GM23338 (cell line): ENCODE measurements around the gene KLHL12. TPM values are rescaled to one million over a fixed set of nuclear protein-coding genes. Genes with fewer than 3 reads are reported as not detected.

Experiments used
- ATAC-seq: fragments of 200-7000 bp; cut with Tn5 transposase; 3 replicates; pipeline ENCODE4 v1.9.1; 2020
- DNase-seq: peaks from one replicate; pipeline ENCODE4 v3.0.0-alpha.2; 2015; ENCODE audit warnings: low spot score
- H2AFZ ChIP-seq: fragments of 200-600 bp; sonication (generic); 2 replicates; pipeline ENCODE4 v1.8.0; 2016; ENCODE audit warnings: antibody characterized with exemption, mild to moderate bottlenecking, moderate library complexity
- H3F3A ChIP-seq: fragments of 200-600 bp; sonication (generic); replicated peaks from 2 replicates; pipeline ENCODE4 v1.8.0; 2017; ENCODE audit warnings: antibody characterized with exemption, mixed run types, low read depth
- H3K27ac ChIP-seq: fragments of 200-600 bp; sonication (generic); 2 replicates; pipeline ENCODE4 v1.6.1; 2016; ENCODE audit warnings: low read depth
- H3K27me3 ChIP-seq: fragments of 200-600 bp; sonication (generic); 2 replicates; pipeline ENCODE4 v1.8.0; 2016; ENCODE audit warnings: mild to moderate bottlenecking, mixed run types, moderate library complexity; ENCODE audit not compliant: insufficient read depth
- H3K36me3 ChIP-seq: fragments of 200-600 bp; sonication (generic); 2 replicates; pipeline ENCODE4 v1.8.0; 2016; ENCODE audit warnings: mild to moderate bottlenecking; ENCODE audit not compliant: insufficient read depth
- H3K4me1 ChIP-seq: fragments of 200-600 bp; sonication (generic); 2 replicates; pipeline ENCODE4 v1.8.0; 2016; ENCODE audit warnings: mild to moderate bottlenecking, moderate library complexity; ENCODE audit not compliant: insufficient read depth
- H3K4me2 ChIP-seq: fragments of 200-600 bp; sonication (generic); 2 replicates; pipeline ENCODE4 v1.7.1; 2017; ENCODE audit warnings: mixed run types
- H3K4me3 ChIP-seq: fragments of 200-600 bp; sonication (generic); 2 replicates; pipeline ENCODE4 v1.6.1; 2016; ENCODE audit warnings: mixed run types
- H3K79me2 ChIP-seq: fragments of 200-600 bp; sonication (generic); replicated peaks from 2 replicates; pipeline ENCODE4 v1.8.0; 2017; ENCODE audit warnings: mild to moderate bottlenecking; ENCODE audit not compliant: insufficient read depth
- H3K9me2 ChIP-seq: fragments of 200-600 bp; sonication (generic); 2 replicates; pipeline ENCODE4 v1.8.0; 2017; ENCODE audit not compliant: insufficient read depth
- H4K20me1 ChIP-seq: fragments of 200-600 bp; sonication (generic); replicated peaks from 2 replicates; pipeline ENCODE4 v1.8.0; 2017; ENCODE audit warnings: mild to moderate bottlenecking; ENCODE audit not compliant: insufficient read depth
- H3K27ac Mint-ChIP-seq: 2 replicates; pipeline ENCODE4 v1.8.0; 2020; ENCODE audit warnings: inconsistent platforms, mild to moderate bottlenecking, moderate library complexity, mixed read lengths
- H3K27me3 Mint-ChIP-seq: 3 replicates; pipeline ENCODE4 v1.8.0; 2022; ENCODE audit warnings: low read depth, mild to moderate bottlenecking, moderate library complexity, mixed read lengths, inconsistent platforms; ENCODE audit not compliant: insufficient read depth, poor library complexity
- H3K36me3 Mint-ChIP-seq: 3 replicates; pipeline ENCODE4 v1.8.0; 2021; ENCODE audit warnings: low read depth, mild to moderate bottlenecking, inconsistent platforms, moderate library complexity, mixed read lengths
- H3K4me1 Mint-ChIP-seq: 3 replicates; pipeline ENCODE4 v1.8.0; 2020; ENCODE audit warnings: mild to moderate bottlenecking, inconsistent platforms, mixed read lengths
- H3K4me3 Mint-ChIP-seq: 3 replicates; pipeline ENCODE4 v1.8.0; 2021; ENCODE audit warnings: moderate library complexity, mild to moderate bottlenecking, inconsistent platforms, mixed read lengths
- H3K9me3 Mint-ChIP-seq: 3 replicates; pipeline ENCODE4 v1.8.0; 2020; ENCODE audit warnings: moderate library complexity, mild to moderate bottlenecking, inconsistent platforms, mixed read lengths
- ETS1 ChIP-seq: IDR thresholded peaks from 2 replicates; pipeline ENCODE4 v1.6.1; 2016; ENCODE audit warnings: antibody characterized with exemption
- EZH2 ChIP-seq: fragments of 200-600 bp; sonication (generic); IDR thresholded peaks from one replicate; pipeline ENCODE4 v1.8.0; 2017; ENCODE audit warnings: antibody characterized with exemption, mild to moderate bottlenecking, low read depth; ENCODE audit not compliant: unreplicated experiment
- EZH2phosphoT487 ChIP-seq: fragments of 200-600 bp; sonication (generic); IDR thresholded peaks from one replicate; pipeline ENCODE4 v1.8.1; 2018; ENCODE audit warnings: antibody characterized with exemption; ENCODE audit not compliant: unreplicated experiment
- JUNB ChIP-seq: IDR thresholded peaks from one replicate; pipeline ENCODE4 v1.6.1; 2016; ENCODE audit warnings: antibody characterized with exemption; ENCODE audit not compliant: unreplicated experiment
- ZNF114 ChIP-seq: fragments of 250-450 bp; sonication (Bioruptor Pico); IDR thresholded peaks from 2 replicates; pipeline ENCODE4 v1.5.0; 2020; ENCODE audit warnings: mild to moderate bottlenecking, moderate library complexity
- ZNF331 ChIP-seq: fragments of 250-450 bp; sonication (Bioruptor Pico); IDR thresholded peaks from 2 replicates; pipeline ENCODE4 v1.5.0; 2020; ENCODE audit warnings: low read depth, mild to moderate bottlenecking, moderate library complexity
- ZNF462 ChIP-seq: fragments of 250-450 bp; sonication (Bioruptor Pico); IDR thresholded peaks from 2 replicates; pipeline ENCODE4 v1.5.0; 2020; ENCODE audit warnings: mild to moderate bottlenecking, moderate library complexity
- polyA plus RNA-seq: library from polyadenylated mRNA; unstranded; fragments of >200 nt; fragmentation: Nextera tagmentation; extraction: Ambion mirVana; gene quantifications from 2 replicates; pipeline ENCODE4 v1.2.1, GENCODE V29; 2016
- total RNA-seq: library from RNA; depleted of rRNA; stranded (reverse); fragments of >200 nt; shearing (Covaris generic); gene quantifications from 2 replicates; pipeline ENCODE4 v1.2.3, GENCODE V29; 2014

KLHL12 gene
- total and polyA plus RNA-seq, 2 experiments from 2014 or later, result 14.6 to 27.5 TPM

- no peak for TF ChIP-seq ZNF462 (CRISPR knock-in tag)
- 0 out of 2 replicates have a peak, but pooled peaks have one; percentile 23 for TF ChIP-seq ETS1
Observed at GRCh38 chr1:202888531-202889360, 38.3 kb downstream of the KLHL12 start, which contains the start of gene RABIF (continued).

GRCh38 chr1:202888221-202888530 is 38.9 kb downstream of the KLHL12 start:
- DNase-seq (no peak), ATAC-seq (no peak)
- Histone ChIP-seq H3K36me3 (no peaks in the 10 kb centered on the region; the same call in 1 of the 2 replicates), H3K4me2 (peak overlapping the region; percentile 77), H3K27me3 (no peaks in the 10 kb centered on the region), H4K20me1 (no peaks in the 10 kb centered on the region; the same call in 1 of the 2 replicates), H3K4me3 (peak overlapping the region; percentile 76), H3K9me2 (no peaks in the 10 kb centered on the region), H3K79me2 (0 out of 2 replicates have a peak, but pooled peaks cover 7% of the 10 kb centered on the region), H2AFZ (peak overlapping the region; percentile 96), H3K4me1 (peaks cover 14% of the 10 kb centered on the region), H3K27ac (peak overlapping the region; percentile 70), H3F3A (peaks cover 12% of the 10 kb centered on the region; the same call in 1 of the 2 replicates)
- Mint-ChIP-seq H3K4me3 (peak overlapping the region; percentile 95), H3K27ac (peak overlapping the region; percentile 96), H3K27me3 (peaks cover 9% of the 10 kb centered on the region), H3K4me1 (peaks cover 19% of the 10 kb centered on the region), H3K36me3 (peaks cover 12% of the 10 kb centered on the region; the same call in 2 of the 3 replicates), H3K9me3 (no peaks in the 10 kb centered on the region)
- TF ChIP-seq ZNF114 (CRISPR knock-in tag) (no peak), ZNF331 (CRISPR knock-in tag) (no peak), EZH2phosphoT487 (no peak), EZH2 (no peak), JUNB (no peak), ETS1 (no peak)
